ENCODE measurements around the gene NEDD1.

DNA sequence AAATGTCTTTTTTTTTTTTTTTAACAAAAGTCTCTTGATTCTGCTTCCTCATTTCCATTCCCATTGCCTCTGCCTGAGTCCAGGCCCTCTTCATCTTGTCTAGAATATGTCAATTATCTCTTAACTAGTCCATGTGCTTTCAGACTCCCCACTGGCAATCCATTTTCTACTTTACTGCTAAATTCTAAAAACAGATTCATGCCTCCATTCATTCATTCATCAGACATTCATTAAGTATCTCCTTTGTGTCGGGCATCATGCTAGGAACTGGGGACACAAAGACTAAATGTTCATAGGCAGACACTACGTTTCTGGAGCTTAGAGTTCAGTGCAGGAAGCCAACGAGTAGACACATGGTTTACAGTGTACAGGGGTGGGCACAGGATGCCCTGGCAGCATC is 9.6 kb upstream of the NEDD1 start:
- TF ChIP-seq, protein P1, sequence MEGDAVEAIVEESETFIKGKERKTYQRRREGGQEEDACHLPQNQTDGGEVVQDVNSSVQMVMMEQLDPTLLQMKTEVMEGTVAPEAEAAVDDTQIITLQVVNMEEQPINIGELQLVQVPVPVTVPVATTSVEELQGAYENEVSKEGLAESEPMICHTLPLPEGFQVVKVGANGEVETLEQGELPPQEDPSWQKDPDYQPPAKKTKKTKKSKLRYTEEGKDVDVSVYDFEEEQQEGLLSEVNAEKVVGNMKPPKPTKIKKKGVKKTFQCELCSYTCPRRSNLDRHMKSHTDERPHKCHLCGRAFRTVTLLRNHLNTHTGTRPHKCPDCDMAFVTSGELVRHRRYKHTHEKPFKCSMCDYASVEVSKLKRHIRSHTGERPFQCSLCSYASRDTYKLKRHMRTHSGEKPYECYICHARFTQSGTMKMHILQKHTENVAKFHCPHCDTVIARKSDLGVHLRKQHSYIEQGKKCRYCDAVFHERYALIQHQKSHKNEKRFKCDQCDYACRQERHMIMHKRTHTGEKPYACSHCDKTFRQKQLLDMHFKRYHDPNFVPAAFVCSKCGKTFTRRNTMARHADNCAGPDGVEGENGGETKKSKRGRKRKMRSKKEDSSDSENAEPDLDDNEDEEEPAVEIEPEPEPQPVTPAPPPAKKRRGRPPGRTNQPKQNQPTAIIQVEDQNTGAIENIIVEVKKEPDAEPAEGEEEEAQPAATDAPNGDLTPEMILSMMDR (IDR thresholded peaks at IDR 0.05): no peak
- TF ChIP-seq SIN3A (IDR thresholded peaks at IDR 0.05; ENCODE audit: borderline replicate concordance, insufficient read depth, low read depth, low read length) (no peak), REST (IDR thresholded peaks at IDR 0.05; ENCODE audit: insufficient read depth in 1 of 2, low read depth in 2 of 2, low read length in 1 of 2) (no peak), POLR2AphosphoS5 (IDR thresholded peaks at IDR 0.05; ENCODE audit: low read depth, low read length) (no peak), TCF7L2 (IDR thresholded peaks at IDR 0.05; ENCODE audit: low read depth, low read length) (no peak)
